Measurements from ENCODE around the gene SPEN.

- TF ChIP-seq CTCF (optimal IDR thresholded peaks at IDR 0.05 in 1 of 3, IDR thresholded peaks at IDR 0.05 in 1 of 3, conservative IDR thresholded peaks at IDR 0.05 in 1 of 3; ENCODE audit: extremely low read depth in 1 of 3, insufficient read depth in 2 of 3, low read length in 3 of 3) (no peak), EZH2 (IDR thresholded peaks at IDR 0.05; ENCODE audit: low read length) (no peak)
These were observed 141.6 kb downstream of the SPEN start for GRCh38 chr1:15988856-15989736.

Measured in keratinocyte (primary cell).